Endothelial cell of umbilical vein (primary cell): ENCODE data around the gene PERM1. TPM values are rescaled to one million over a fixed set of nuclear protein-coding genes. Genes with fewer than 3 reads are reported as not detected.

Experiments used
- BruUV-seq: library from RNA; stranded (reverse); fragments of 400-500 nt; replicated peaks from 2 replicates; lab custom pipeline; 2021; lab: Mats Ljungman, UMichigan
- CTCF ChIA-PET: fragments of 300-600, 350-600 bp; sonication (Branson Sonifier 250); formaldehyde crosslinking; loops from one replicate; lab custom pipeline; 2021; ENCODE audit warnings: antibody characterized with exemption, inconsistent platforms; lab: Charles Lee
- POLR2A ChIA-PET: fragments of 300-600, 350-600 bp; sonication (Branson Sonifier 250); formaldehyde crosslinking; loops from one replicate; lab custom pipeline; 2021; ENCODE audit warnings: antibody characterized with exemption, inconsistent platforms; lab: Charles Lee
- DNase-seq: peaks from one replicate; pipeline ENCODE4 v3.0.0-alpha.2; 2011; ENCODE audit warnings: low read depth, low spot score
- FAIRE-seq: peaks from 2 replicates; lab custom pipeline; 2011; peaks lifted over from hg19 to GRCh38; lab: Jason Lieb, UNC
- H2AFZ ChIP-seq: 2 replicates; pipeline ENCODE4 v1.6.0; 2012; ENCODE audit warnings: low read depth, low read length, control low read depth, inconsistent platforms
- H3K27ac ChIP-seq: 2 replicates; pipeline ENCODE4 v1.5.1; 2011; ENCODE audit warnings: low read depth, mild to moderate bottlenecking, control low read depth, low read length, moderate library complexity; ENCODE audit not compliant: insufficient read depth
- H3K27me3 ChIP-seq, 2 experiments: 2 replicates each; pipeline versions ENCODE4 v1.6.0 to v1.6.1; 2011; ENCODE audit warnings: low read length in 2 of 2, mixed read lengths in 1 of 2; ENCODE audit not compliant: control insufficient read depth in 2 of 2, insufficient read depth in 2 of 2
- H3K36me3 ChIP-seq, 2 experiments: 2 replicates in 1 of 2; 3 replicates in 1 of 2; pipeline ENCODE4 v1.5.1; 2011; ENCODE audit warnings: low read length in 2 of 2, mild to moderate bottlenecking in 1 of 2, moderate library complexity in 1 of 2; ENCODE audit not compliant: control insufficient read depth in 2 of 2, insufficient read depth in 2 of 2; ENCODE audit errors: extremely low read depth in 1 of 2
- H3K4me1 ChIP-seq: 3 replicates; pipeline ENCODE4 v1.5.1; 2011; ENCODE audit warnings: mild to moderate bottlenecking, low read length; ENCODE audit not compliant: control insufficient read depth, insufficient read depth; ENCODE audit errors: extremely low read depth
- H3K4me2 ChIP-seq: 2 replicates; pipeline ENCODE4 v1.6.1; 2011; ENCODE audit warnings: low read length, control low read depth, mixed read lengths; ENCODE audit not compliant: insufficient read depth
- H3K4me3 ChIP-seq, 3 experiments: fragments of 200-600 bp in 1 of 3; sonication (generic), shearing (Covaris generic) in 1 of 3; replicated peaks in 1 of 3; 2 replicates each; pipeline ENCODE4 v1.5.1; 2011 to 2016; ENCODE audit warnings: control low read depth in 3 of 3, low read length in 3 of 3, mild to moderate bottlenecking in 2 of 3, inconsistent platforms in 1 of 3, low read depth in 1 of 3, moderate library complexity in 1 of 3; ENCODE audit not compliant: insufficient read depth in 1 of 3
- H3K79me2 ChIP-seq: 2 replicates; pipeline ENCODE4 v1.6.0; 2012; ENCODE audit warnings: low read length, inconsistent platforms; ENCODE audit not compliant: control insufficient read depth, insufficient read depth
- H3K9ac ChIP-seq: replicated peaks from 2 replicates; pipeline ENCODE3; 2011; ENCODE audit warnings: low read length, control low read depth; ENCODE audit not compliant: insufficient read depth; ENCODE audit errors: extremely low read depth
- H3K9me1 ChIP-seq: replicated peaks from 3 replicates; pipeline ENCODE4 v1.6.0; 2011; ENCODE audit warnings: mild to moderate bottlenecking, low read length; ENCODE audit not compliant: control insufficient read depth, insufficient read depth; ENCODE audit errors: extremely low read depth
- H3K9me3 ChIP-seq: replicated peaks from 2 replicates; pipeline ENCODE4 v1.5.1; 2012; ENCODE audit warnings: low read length, inconsistent platforms; ENCODE audit not compliant: control insufficient read depth, insufficient read depth
- H4K20me1 ChIP-seq: replicated peaks from 2 replicates; pipeline ENCODE3; 2011; ENCODE audit warnings: mild to moderate bottlenecking, low read length; ENCODE audit not compliant: control insufficient read depth, insufficient read depth; ENCODE audit errors: extremely low read depth
- CTCF ChIP-seq, 2 donors: IDR thresholded peaks; 1 replicate in 1 of 2; 2 replicates in 1 of 2; pipeline ENCODE4 v1.5.1; 2011; ENCODE audit warnings: low read length in 2 of 2, mild to moderate bottlenecking in 2 of 2, moderate library complexity in 2 of 2, control low read depth in 1 of 2, inconsistent platforms in 1 of 2, low read depth in 1 of 2; ENCODE audit not compliant: insufficient read depth in 1 of 2; ENCODE audit errors: extremely low read depth in 1 of 2
- EZH2 ChIP-seq: IDR thresholded peaks from 2 replicates; pipeline ENCODE4 v1.6.1; 2012; ENCODE audit warnings: borderline replicate concordance, low read depth, mild to moderate bottlenecking, moderate library complexity, low read length, inconsistent platforms; ENCODE audit not compliant: severe bottlenecking
- FOS ChIP-seq: IDR thresholded peaks from 2 replicates; pipeline ENCODE4 v1.6.1; 2011; ENCODE audit warnings: mild to moderate bottlenecking, low read length, moderate library complexity, borderline replicate concordance; ENCODE audit not compliant: insufficient read depth
- GATA2 ChIP-seq: IDR thresholded peaks from 2 replicates; pipeline ENCODE4 v1.7.0; 2011; ENCODE audit warnings: low read depth, mild to moderate bottlenecking, moderate library complexity, mixed read lengths, low read length; ENCODE audit not compliant: insufficient read length, insufficient read depth
- JUN ChIP-seq: IDR thresholded peaks from 2 replicates; pipeline ENCODE4 v1.6.1; 2011; ENCODE audit warnings: borderline replicate concordance, low read depth; ENCODE audit not compliant: insufficient read length, insufficient read depth
- MAX ChIP-seq: IDR thresholded peaks from 2 replicates; pipeline ENCODE4 v1.6.1; 2011; ENCODE audit not compliant: insufficient read depth, insufficient read length
- MYC ChIP-seq: IDR thresholded peaks from one replicate; pipeline ENCODE4 v1.6.1; 2011; ENCODE audit warnings: mild to moderate bottlenecking, low read depth, low read length
- POLR2A ChIP-seq: IDR thresholded peaks from 2 replicates; pipeline ENCODE4 v1.6.1; 2012; ENCODE audit warnings: low read depth, mild to moderate bottlenecking, control low read depth, low read length
- POLR2AphosphoS5 ChIP-seq: IDR thresholded peaks from 2 replicates; pipeline ENCODE4 v1.6.1; 2012; ENCODE audit warnings: low read depth, mild to moderate bottlenecking, control low read depth, low read length, moderate library complexity; ENCODE audit not compliant: insufficient read depth
- dilution Hi-C: fragments of 300-500 bp; cut with MboI; formaldehyde crosslinking; loops from one replicate; pipeline ENCODE4 v1.15.0; 2019; ENCODE audit warnings: low sequenced_read_pairs; ENCODE audit not compliant: extremely low pct_ligation_motif_present
- intact Hi-C: fragments of 100-400 bp; cut with micrococcal nuclease; formaldehyde crosslinking; loops from one replicate; pipeline ENCODE4 v1.10.0; 2022
- polyA plus RNA-seq, 4 experiments: library from polyadenylated mRNA; depleted of rRNA in 3 of 4; stranded (reverse) in 3 of 4; unstranded in 1 of 4; fragments of >200 nt; gene quantifications; 2 replicates each; pipeline versions ENCODE4 v1.2.1 to v1.2.3, GENCODE V29; 2011 to 2012; ENCODE audit warnings: missing spikeins in 1 of 4
- total RNA-seq: library from RNA; stranded (reverse); gene quantifications from 2 replicates; pipeline ENCODE4 v1.2.3, GENCODE V29; 2021

PERM1 gene
- total and polyA plus RNA-seq, 2 donors (not counting 3 experiments of a cell fraction or from before 2014, with no cell fraction given) = not detected

- TF ChIP-seq POLR2A (no peak), EZH2 (no peak), JUN (no peak), POLR2AphosphoS5 (no peak), MAX (no peak), MYC (no peak), FOS (no peak), GATA2 (no peak), CTCF (IDR thresholded peaks at IDR 0.05; ENCODE audit: extremely low read depth in 1 of 2, insufficient read depth in 1 of 2, low read depth in 1 of 2, low read length in 2 of 2) (no peak)
- Histone ChIP-seq H3K27me3 (peaks cover 20 to 21% of the 10 kb centered on the region in 2 experiments), H4K20me1 (no peaks in the 10 kb centered on the region), H3K36me3 (no peaks in the 10 kb centered on the region), H3K9me3 (no peaks in the 10 kb centered on the region), H2AFZ (no peak overlapping the region), H3K79me2 (no peaks in the 10 kb centered on the region), H3K9me1 (no peaks in the 10 kb centered on the region), H3K4me2 (no peak overlapping the region), H3K27ac (no peak overlapping the region), H3K9ac (no peak overlapping the region), H3K4me3 (no peak overlapping the region), H3K4me1 (no peaks in the 10 kb centered on the region)
- intact Hi-C loops = no loop called here
- POLR2A ChIA-PET = no interaction called here
- no TSS peak for BruUV-seq
- DNase-seq (no peak), FAIRE-seq (no peak)
- CTCF ChIA-PET = interaction anchor here (1.0 to 2.9 kb wide), 4 partner anchors 9 to 40 kb away, joined by 3 to 13 read pairs (median 4); no protein-coding TSS in a partner anchor
- dilution Hi-C loops = no loop called here
Observed at GRCh38 chr1:929712-930632, 51.9 kb downstream of the PERM1 start.
